ENCODE measurements around the gene LY6G5B.
A peak's percentile ranks its signal among the peaks of the same experiment; 100 is the strongest.

The LY6G5B gene, protein sequence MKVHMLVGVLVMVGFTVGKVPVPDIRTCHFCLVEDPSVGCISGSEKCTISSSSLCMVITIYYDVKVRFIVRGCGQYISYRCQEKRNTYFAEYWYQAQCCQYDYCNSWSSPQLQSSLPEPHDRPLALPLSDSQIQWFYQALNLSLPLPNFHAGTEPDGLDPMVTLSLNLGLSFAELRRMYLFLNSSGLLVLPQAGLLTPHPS
- total RNA-seq: 0.08 to 1.9 (median 1.0) reads per million in 17 experiments

GRCh38 chr6:31669676-31670075 lies at the start of gene LY6G5B:
Gene LY6G5B, plus strand, starts transcription at chr6:31669976. Its CDS starts 975 bp downstream, at chr6:31670951.
- no peak for DNase-seq

- peak in 3 of 4 experiments; percentile 64 to 81 (median 75) for DNase-seq
Measured at GRCh38 chr6:31620586-31621319, 49.0 kb upstream of the LY6G5B start, which contains the start of gene PRRC2A. Gene PRRC2A, plus strand, starts transcription at chr6:31620715. Its CDS starts 2,075 bp downstream, at chr6:31622790.

DNA sequence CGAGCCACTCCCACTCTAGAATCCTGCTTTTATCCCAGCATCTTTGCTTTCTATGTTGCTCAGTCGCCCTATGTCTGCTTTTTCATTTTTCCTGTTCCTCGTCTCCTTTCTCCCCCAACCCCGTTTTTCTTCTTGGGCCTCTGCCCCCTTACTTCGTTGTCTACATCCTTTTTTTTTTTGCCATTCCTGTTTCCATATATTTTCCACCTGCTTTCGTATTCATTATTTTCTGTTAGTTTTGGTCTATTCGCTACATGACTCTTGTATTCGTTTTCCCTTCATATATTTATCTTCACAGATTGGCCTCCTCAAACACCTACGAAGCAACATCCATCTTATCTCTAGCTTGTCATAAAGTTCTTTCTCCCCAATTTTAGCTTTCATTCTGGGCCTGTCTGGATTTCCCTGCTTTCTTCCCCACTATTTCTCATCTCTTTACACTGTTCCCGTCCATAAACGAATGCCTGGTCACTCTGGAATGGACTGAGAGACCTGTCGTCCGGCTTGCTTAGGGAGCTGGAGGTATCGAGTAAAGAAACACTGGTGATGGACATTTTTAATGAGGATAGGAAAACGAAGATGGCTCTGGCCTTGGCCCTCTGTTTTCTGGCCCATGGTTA lies 48.3 kb upstream of the LY6G5B start:
- DNase-seq: no peak

DNA sequence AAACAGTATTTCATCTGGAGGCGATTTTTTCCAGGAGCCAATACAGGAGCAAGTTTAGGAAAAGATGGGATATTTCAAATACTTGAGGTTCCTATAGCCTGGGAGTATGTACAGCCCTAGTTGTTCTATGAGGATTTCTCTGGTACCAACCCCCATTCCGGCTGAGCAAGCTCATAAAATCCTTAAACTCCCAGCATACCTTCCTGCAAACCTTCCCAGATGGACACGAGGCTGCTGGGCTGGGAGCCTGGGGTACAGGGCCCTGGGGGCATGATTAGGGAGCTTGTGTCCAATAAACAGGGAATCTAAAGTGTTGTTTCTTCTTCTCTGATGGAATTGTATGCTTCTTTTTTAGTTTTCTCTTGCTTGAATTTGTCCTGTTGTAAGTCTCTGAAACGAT lies 47.8 kb upstream of the LY6G5B start:
- no peak for DNase-seq

DNA sequence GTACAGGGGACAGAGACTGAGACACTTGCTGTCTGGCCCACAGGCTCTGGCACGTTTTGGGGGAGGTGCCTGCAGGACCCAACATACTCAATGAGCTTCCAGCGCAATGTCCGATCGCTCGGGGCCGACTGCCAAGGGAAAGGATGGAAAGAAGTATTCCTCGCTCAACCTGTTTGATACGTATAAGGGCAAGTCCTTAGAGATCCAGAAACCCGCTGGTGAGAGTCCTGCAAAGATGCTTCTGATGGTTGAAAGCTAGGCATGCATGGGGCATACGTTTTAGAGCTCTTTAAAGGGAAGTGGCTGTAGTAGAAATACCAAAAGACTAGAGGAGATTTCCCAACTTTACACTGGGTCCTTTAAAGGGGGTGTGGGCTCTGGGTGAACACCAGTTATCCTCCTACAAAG lies 47.1 kb upstream of the LY6G5B start:
- DNase-seq: peak; percentile 26 to 68 (median 56)

- no peak for DNase-seq
Measured at GRCh38 chr6:31624070-31624469, 45.7 kb upstream of the LY6G5B start.

- DNase-seq: no peak
Measured at GRCh38 chr6:31626952-31627351, 42.8 kb upstream of the LY6G5B start.

- DNase-seq: no peak
Measured at GRCh38 chr6:31627690-31628287, 42.0 kb upstream of the LY6G5B start.

- DNase-seq: no peak
Measured at GRCh38 chr6:31629014-31629413, 40.8 kb upstream of the LY6G5B start.

DNA sequence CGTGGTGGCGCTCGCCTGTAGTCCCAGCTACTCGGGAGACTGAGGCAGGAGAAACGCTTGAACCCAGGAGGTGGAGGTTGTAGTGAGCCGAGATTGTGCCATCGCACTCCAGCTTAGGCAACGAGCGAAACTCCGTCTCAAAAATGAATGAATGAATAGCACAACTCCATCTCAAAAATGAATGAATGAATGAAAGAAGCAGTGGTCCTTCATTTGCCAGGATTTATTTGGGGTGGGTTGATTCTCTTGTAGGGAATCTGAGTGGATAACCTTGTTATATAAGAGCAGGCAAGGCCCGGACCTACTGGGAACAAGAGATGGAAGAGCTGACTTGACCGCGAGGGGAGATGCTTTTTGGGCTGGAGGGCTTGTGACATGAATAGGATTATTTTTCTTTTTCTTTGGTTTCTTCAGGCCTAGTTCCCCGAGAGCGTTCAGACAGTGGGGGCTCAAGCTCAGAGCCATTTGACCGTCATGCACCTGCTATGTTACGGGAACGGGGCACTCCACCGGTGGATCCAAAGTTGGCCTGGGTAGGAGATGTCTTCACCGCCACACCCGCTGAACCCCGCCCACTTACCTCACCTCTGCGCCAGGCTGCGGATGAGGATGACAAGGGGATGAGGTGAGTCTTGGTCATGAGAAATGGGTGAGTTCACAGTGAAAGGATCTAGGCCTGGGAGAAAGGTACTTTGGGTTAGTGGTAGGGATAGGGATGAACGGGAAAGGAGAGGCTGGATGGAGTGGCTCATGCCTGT lies 39.4 kb upstream of the LY6G5B start:
- no peak for DNase-seq

GRCh38 chr6:31631209-31631608 lies 38.6 kb upstream of the LY6G5B start:
- no peak for DNase-seq

DNA sequence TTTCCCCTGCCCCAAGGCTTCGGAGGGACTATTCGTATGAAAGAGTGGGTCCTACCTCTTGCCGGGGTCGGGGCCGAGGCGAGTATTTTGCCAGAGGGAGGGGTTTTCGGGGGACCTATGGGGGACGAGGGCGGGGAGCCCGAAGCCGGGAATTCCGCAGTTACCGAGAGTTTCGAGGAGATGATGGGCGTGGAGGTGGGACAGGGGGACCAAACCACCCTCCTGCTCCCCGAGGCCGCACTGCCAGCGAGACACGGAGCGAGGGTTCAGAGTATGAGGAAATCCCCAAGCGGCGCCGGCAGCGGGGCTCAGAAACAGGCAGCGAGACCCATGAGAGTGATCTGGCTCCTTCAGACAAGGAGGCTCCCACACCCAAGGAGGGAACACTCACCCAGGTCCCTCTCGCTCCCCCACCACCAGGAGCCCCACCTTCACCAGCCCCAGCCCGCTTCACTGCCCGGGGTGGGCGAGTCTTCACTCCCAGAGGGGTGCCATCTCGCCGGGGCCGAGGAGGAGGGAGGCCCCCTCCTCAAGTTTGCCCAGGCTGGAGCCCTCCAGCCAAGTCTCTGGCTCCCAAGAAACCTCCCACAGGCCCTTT lies 38.0 kb upstream of the LY6G5B start:
- no peak for DNase-seq

DNA sequence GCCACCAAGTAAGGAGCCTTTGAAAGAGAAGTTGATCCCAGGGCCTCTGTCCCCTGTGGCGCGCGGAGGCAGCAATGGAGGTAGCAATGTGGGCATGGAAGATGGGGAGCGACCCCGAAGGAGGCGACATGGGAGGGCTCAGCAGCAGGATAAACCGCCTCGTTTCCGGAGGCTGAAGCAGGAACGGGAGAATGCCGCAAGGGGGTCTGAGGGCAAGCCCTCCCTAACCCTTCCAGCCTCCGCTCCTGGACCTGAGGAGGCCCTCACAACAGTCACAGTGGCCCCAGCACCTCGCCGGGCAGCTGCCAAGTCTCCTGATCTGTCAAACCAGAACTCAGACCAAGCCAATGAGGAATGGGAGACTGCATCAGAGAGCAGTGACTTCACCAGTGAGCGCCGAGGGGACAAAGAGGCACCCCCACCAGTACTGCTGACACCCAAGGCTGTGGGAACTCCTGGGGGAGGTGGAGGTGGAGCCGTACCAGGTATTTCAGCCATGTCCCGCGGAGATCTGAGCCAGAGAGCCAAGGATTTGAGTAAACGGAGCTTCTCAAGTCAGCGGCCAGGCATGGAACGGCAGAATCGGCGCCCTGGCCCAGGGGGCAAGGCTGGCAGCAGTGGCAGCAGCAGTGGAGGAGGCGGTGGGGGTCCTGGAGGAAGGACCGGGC lies 37.4 kb upstream of the LY6G5B start:
- DNase-seq: no peak

DNA sequence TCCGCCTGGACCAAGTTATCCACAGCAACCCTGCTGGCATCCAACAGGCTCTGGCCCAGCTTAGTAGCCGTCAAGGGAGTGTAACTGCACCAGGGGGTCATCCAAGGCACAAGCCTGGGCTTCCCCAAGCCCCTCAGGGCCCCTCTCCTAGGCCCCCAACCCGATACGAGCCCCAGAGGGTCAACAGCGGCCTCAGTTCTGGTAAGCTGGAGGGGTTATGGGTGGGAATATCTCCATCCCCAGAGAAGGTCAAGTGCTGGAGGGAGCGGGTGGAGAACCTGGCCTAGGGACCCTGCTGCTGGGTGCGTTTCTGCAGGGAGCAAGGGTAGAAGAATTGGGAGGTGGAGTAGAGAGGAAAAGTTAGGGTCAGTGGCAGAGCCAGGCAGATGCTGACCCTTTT lies 36.3 kb upstream of the LY6G5B start:
- no peak for DNase-seq

GRCh38 chr6:31634131-31634530 lies 35.6 kb upstream of the LY6G5B start:
- DNase-seq: no peak

GRCh38 chr6:31634969-31635575 lies 34.7 kb upstream of the LY6G5B start:
- DNase-seq: no peak

GRCh38 chr6:31636698-31637596 lies 32.8 kb upstream of the LY6G5B start:
- DNase-seq: no peak

DNA sequence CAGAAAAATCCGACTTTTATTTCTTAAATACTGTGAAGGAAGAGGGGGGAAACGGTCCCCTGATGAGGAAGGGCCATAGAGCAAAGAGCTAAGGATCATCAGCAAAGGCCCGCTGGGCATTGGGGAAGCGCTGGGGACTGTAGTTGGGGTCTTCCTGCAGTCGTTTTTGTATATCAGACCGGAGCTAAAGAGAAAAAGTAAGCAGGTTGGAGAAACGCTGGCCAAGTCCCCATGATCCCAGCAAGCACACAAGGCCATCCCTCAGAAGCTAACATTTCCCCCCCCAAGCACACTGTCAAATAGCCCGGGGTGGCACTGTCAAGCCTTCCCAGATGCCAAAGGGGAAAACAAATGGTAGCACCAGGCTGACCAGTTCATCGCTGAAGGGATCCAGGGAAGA lies 30.7 kb upstream of the LY6G5B start:
- DNase-seq: no peak

GRCh38 chr6:31639449-31639861 lies 30.3 kb upstream of the LY6G5B start:
- DNase-seq: peak in 2 of 4 experiments; percentile 13 to 33

GRCh38 chr6:31640612-31641011 lies 29.2 kb upstream of the LY6G5B start:
- DNase-seq: no peak

All from suppressor macrophage (primary cell).